ENCODE data around the gene B3GLCT. TPM values are rescaled to one million over a fixed set of nuclear protein-coding genes. Genes with fewer than 3 reads are reported as not detected.

B3GLCT gene
- total and polyA plus RNA-seq, 4 donors: 16.3 to 30.9 (median 23.0) TPM

DNA sequence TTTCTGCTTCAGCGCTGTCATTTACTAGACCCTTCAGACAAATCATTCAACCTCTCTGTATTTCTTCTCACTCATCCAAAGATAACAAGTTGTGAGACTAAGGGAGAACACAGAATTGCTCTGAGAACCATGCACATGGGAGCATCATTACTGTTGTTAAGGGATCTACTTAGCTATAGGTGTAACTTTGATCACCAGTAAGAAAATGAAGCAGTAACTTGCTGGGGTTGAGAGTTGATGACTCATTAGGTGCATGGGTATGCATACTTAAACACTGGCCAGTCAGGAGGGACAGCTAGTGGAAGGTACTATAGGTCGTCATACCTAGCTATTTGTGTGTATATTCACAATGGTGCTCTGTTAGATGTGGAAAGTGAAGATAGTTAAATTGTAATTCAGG lies 61.5 kb downstream of the B3GLCT start:
- H3K4me1 ChIP-seq (ENCODE audit: control insufficient read depth, insufficient read depth, low read length): no peaks in the 10 kb centered on the region
- H3K4me3 ChIP-seq (ENCODE audit: low read depth, low read length): no peak overlapping the region
- peaks cover 7% of the 10 kb centered on the region for H3K9me3 ChIP-seq (ENCODE audit: control insufficient read depth, insufficient read depth, low read length)
- no peaks in the 10 kb centered on the region for H3K27me3 ChIP-seq (ENCODE audit: control insufficient read depth, insufficient read depth, low read length)
- no peak overlapping the region for H3K27ac ChIP-seq (ENCODE audit: low read depth, low read length)
- no peak for DNase-seq (ENCODE audit: low read depth in 4 of 6, low spot score in 6 of 6)
- peaks cover 8% of the 10 kb centered on the region for H3K36me3 ChIP-seq (ENCODE audit: control insufficient read depth, insufficient read depth, low read length)
- 78% methylated on average over 1 of the region's 2 CpGs for WGBS (ENCODE audit: insufficient coverage)

DNA sequence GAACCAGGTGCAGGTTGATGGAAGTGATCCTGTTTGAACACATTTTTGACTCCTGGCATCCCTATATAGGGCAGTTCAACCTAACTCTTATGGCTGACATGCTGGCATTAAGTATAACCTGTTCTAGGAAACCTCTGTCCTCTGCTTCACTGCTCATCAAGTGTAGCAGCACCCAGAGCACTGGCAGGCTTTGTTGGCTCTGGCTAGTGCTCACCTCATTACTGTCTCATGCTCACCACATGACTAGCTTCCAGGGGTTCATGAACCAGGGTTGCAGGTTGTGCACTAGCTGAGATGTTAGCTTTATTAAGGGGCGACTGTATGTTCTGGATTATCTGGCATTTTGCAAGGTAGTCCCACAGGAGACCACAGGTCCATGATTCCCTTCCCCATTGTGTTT lies 63.6 kb downstream of the B3GLCT start:
- no peaks in the 10 kb centered on the region for H3K4me1 ChIP-seq (ENCODE audit: control insufficient read depth, insufficient read depth, low read length)
- no peak overlapping the region for H3K27ac ChIP-seq (ENCODE audit: low read depth, low read length)
- WGBS (ENCODE audit: insufficient coverage): no CpG with 5 or more reads among the region's 1 CpG
- no peak for DNase-seq (ENCODE audit: low read depth in 4 of 6, low spot score in 6 of 6)
- no peak overlapping the region for H3K4me3 ChIP-seq (ENCODE audit: low read depth, low read length)
- peaks cover under 1% of the 10 kb centered on the region for H3K9me3 ChIP-seq (ENCODE audit: control insufficient read depth, insufficient read depth, low read length)
- H3K36me3 ChIP-seq (ENCODE audit: control insufficient read depth, insufficient read depth, low read length): peaks cover 8% of the 10 kb centered on the region
- H3K27me3 ChIP-seq (ENCODE audit: control insufficient read depth, insufficient read depth, low read length): no peaks in the 10 kb centered on the region

DNA sequence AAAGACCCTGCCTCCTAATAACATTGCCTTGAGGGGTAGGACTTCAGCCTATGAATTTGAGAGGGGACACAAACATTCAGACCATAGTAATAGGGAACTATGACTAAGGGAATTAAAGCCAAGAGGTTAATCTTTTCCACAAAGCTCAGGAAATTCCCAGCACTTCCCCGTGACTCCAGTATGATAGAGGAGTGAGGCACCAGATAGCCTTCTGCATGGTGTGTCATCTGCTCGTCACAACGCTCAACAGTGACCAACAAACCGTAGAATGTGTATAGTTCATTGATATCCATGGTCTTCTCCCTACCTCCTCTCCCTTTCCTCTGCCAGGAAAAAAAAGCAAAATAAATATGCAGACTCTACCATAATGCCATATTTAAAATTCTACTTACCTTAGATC lies 64.4 kb downstream of the B3GLCT start:
- Histone ChIP-seq H3K4me1 (ENCODE audit: control insufficient read depth, insufficient read depth, low read length) (no peaks in the 10 kb centered on the region), H3K4me3 (ENCODE audit: low read depth, low read length) (no peak overlapping the region), H3K27me3 (ENCODE audit: control insufficient read depth, insufficient read depth, low read length) (no peaks in the 10 kb centered on the region), H3K36me3 (ENCODE audit: control insufficient read depth, insufficient read depth, low read length) (peaks cover 8% of the 10 kb centered on the region), H3K9me3 (ENCODE audit: control insufficient read depth, insufficient read depth, low read length) (no peaks in the 10 kb centered on the region), H3K27ac (ENCODE audit: low read depth, low read length) (no peak overlapping the region)
- no peak for DNase-seq (ENCODE audit: low read depth in 4 of 6, low spot score in 6 of 6)
- no CpG with 5 or more reads among the region's 4 CpGs for whole genome bisulfite sequencing (ENCODE audit: insufficient coverage)

DNA sequence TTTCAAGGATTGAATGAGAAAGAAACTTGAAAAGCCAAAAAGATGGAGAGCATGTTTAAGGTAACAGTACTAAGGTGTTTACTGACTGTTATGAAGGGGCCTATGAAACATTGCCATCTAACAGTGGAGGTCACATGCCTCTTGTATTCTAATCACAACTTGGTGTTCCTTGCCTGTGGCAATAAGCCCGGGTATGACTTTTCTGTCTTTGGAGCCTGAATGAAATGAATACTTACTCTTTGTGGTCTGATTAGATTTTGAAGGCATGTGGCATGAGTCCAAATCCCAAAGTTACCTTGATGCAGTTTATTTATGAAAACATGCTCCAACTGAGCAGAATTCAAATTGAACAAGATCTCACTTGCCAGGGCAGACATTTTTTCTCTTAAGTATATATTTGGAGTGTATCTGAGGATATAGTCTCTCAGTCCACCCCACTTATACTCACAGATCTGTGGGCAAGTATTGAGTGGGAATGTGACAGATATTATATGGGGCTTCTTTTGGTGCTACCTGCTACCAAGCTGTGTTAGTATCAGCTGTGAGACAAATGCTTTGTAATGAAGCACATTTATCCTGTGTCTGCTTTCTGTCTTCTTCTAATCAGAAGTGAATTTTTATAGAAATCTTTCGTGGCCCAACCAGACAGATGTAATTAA lies 67.5 kb downstream of the B3GLCT start:
- Histone ChIP-seq H3K27me3 (ENCODE audit: control insufficient read depth, insufficient read depth, low read length) (no peaks in the 10 kb centered on the region), H3K4me3 (ENCODE audit: low read depth, low read length) (no peak overlapping the region), H3K4me1 (ENCODE audit: control insufficient read depth, insufficient read depth, low read length) (no peaks in the 10 kb centered on the region), H3K9me3 (ENCODE audit: control insufficient read depth, insufficient read depth, low read length) (no peaks in the 10 kb centered on the region), H3K27ac (ENCODE audit: low read depth, low read length) (no peak overlapping the region), H3K36me3 (ENCODE audit: control insufficient read depth, insufficient read depth, low read length) (peaks cover 5% of the 10 kb centered on the region)
- no CpG with 5 or more reads among the region's 2 CpGs for WGBS (ENCODE audit: insufficient coverage)
- peak in 1 of 6 donors; percentile 14 for DNase-seq (ENCODE audit: low read depth in 4 of 6, low spot score in 6 of 6)

DNA sequence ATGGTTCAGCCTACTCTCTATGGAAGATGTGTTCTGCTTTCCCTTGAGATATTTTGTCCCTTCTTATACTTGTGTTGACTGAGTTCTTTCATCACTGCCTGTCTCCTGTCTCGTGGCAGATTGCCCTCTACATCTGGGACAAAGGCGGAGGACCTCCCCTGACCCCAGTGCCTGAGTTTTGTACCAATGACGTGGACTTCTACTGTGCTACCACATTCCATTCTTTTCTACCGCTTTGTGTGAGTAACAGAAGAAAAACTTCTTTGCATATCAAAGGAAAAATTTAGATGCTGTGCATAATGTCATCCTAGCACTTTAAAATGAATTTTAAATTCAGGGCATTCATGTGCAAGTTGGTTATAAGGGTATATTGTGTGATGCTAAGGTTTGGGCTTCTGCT lies 74.6 kb downstream of the B3GLCT start:
- DNase-seq (ENCODE audit: low read depth in 4 of 6, low spot score in 6 of 6): no peak
- H3K36me3 ChIP-seq (ENCODE audit: control insufficient read depth, insufficient read depth, low read length): no peaks in the 10 kb centered on the region
- no CpG with 5 or more reads among the region's 4 CpGs for WGBS (ENCODE audit: insufficient coverage)

DNA sequence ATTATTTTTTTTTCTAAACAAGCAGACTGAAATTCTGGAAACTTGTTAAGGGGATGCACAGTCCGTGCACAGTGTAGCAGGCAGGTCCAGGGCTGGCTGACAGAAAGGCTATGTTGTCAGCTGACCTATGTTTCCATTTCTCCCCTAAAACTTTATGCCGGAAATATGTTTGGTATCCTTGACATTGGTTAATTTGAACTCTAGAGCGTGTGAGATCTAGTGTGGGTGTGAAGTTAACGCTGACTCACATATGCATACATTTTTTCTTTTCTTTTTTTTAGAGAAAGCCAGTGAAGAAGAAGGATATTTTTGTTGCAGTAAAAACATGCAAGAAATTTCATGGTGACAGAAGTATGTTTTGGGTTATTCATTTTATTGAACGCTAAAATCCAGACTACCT lies 76.6 kb downstream of the B3GLCT start:
- no peak for DNase-seq (ENCODE audit: low read depth in 4 of 6, low spot score in 6 of 6)
- Histone ChIP-seq H3K4me1 (ENCODE audit: control insufficient read depth, insufficient read depth, low read length) (no peaks in the 10 kb centered on the region), H3K27me3 (ENCODE audit: control insufficient read depth, insufficient read depth, low read length) (no peaks in the 10 kb centered on the region), H3K4me3 (ENCODE audit: low read depth, low read length) (no peak overlapping the region), H3K9me3 (ENCODE audit: control insufficient read depth, insufficient read depth, low read length) (no peaks in the 10 kb centered on the region), H3K27ac (ENCODE audit: low read depth, low read length) (no peak overlapping the region), H3K36me3 (ENCODE audit: control insufficient read depth, insufficient read depth, low read length) (no peaks in the 10 kb centered on the region)
- WGBS (ENCODE audit: insufficient coverage): no CpG with 5 or more reads among the region's 5 CpGs

More for the DNA sequence above, 74.6 kb downstream of the B3GLCT start:
- Histone ChIP-seq H3K4me3 (ENCODE audit: low read depth, low read length) (no peak overlapping the region), H3K4me1 (ENCODE audit: control insufficient read depth, insufficient read depth, low read length) (no peaks in the 10 kb centered on the region), H3K27me3 (ENCODE audit: control insufficient read depth, insufficient read depth, low read length) (no peaks in the 10 kb centered on the region), H3K27ac (ENCODE audit: low read depth, low read length) (no peak overlapping the region), H3K9me3 (ENCODE audit: control insufficient read depth, insufficient read depth, low read length) (no peaks in the 10 kb centered on the region)

DNA sequence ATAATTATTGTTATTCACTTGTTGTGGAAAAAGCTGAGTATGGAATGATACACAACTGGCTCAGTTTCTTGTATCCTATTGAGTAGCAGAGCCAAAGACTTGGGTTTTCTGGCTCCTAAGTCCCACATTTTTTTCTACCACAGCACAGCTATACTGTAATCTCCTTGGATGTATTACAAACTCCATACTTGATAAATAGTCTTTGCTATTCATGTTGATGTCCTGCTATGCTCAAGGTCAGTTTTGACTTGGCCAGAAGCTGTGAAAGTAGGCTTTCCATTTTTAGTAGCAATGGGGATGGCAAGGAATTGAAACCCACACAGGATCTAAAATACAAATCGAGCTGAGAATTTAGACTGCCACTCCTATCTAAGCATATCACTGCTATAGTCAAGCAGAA lies 79.1 kb downstream of the B3GLCT start:
- Histone ChIP-seq H3K36me3 (ENCODE audit: control insufficient read depth, insufficient read depth, low read length) (no peaks in the 10 kb centered on the region), H3K9me3 (ENCODE audit: control insufficient read depth, insufficient read depth, low read length) (no peaks in the 10 kb centered on the region), H3K27ac (ENCODE audit: low read depth, low read length) (no peak overlapping the region), H3K4me3 (ENCODE audit: low read depth, low read length) (no peak overlapping the region), H3K4me1 (ENCODE audit: control insufficient read depth, insufficient read depth, low read length) (no peaks in the 10 kb centered on the region), H3K27me3 (ENCODE audit: control insufficient read depth, insufficient read depth, low read length) (no peaks in the 10 kb centered on the region)
- no CpG with 5 or more reads among the region's 1 CpG for WGBS (ENCODE audit: insufficient coverage)
- DNase-seq (ENCODE audit: low read depth in 4 of 6, low spot score in 6 of 6): no peak

DNA sequence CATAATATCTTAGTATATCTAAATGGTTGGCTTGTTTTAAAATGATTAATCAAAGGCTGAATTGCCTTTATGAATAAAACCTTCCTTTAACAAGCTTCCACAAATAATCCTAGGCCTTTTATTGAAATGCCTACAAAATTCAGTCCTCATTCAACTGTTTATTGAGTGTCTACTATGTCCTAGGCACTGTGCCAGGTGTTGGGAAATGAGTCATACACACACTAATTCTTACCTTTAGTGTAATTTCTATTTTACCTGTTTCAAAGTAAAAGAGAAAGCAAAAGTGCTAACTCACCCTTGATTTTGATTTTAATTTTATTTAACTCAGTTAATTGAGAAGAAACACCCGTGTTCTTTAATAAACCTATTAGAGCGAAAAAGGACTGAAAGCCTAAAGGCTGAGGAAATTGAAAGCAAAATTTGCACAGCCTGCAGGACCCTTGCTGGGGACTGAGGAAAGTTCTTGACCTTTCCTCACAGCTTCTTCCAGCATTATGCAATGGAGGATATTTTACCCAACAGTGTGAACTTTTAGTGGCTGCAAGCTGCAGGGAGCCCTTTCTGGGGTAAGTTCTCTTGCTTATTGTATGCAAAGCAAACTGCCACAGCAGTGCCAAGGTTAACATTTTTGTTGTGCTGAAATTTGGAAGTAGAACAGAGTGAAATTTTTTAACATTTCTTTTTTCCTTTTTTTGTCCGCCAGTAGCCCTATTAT lies 83.1 kb downstream of the B3GLCT start:
- WGBS (ENCODE audit: insufficient coverage): no CpG with 5 or more reads among the region's 3 CpGs
- Histone ChIP-seq H3K9me3 (ENCODE audit: control insufficient read depth, insufficient read depth, low read length) (no peaks in the 10 kb centered on the region), H3K36me3 (ENCODE audit: control insufficient read depth, insufficient read depth, low read length) (no peaks in the 10 kb centered on the region), H3K4me1 (ENCODE audit: control insufficient read depth, insufficient read depth, low read length) (no peaks in the 10 kb centered on the region), H3K4me3 (ENCODE audit: low read depth, low read length) (no peak overlapping the region), H3K27ac (ENCODE audit: low read depth, low read length) (no peak overlapping the region), H3K27me3 (ENCODE audit: control insufficient read depth, insufficient read depth, low read length) (no peaks in the 10 kb centered on the region)
- DNase-seq (ENCODE audit: low read depth in 4 of 6, low spot score in 6 of 6): peak in 2 of 6 donors; percentile 9 to 61

DNA sequence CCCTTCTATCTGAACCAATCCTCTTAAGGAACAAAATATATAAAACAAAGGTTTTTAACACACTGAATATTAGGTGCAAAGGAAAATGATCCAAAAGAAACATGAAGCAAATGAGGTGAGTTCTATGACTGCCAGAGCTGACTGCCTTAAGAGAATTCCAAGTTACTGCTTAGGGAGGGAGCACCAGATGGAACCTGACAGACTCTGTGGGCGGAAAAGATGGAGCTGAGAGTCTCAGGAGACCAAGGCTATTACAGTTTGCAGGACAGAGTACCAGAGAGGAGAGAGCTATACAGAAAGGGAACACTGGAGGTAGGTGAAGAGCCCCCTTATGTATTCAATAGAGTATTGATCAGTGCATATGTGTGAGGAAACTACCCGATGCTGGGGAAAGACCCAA lies 87.2 kb downstream of the B3GLCT start:
- no peak for DNase-seq (ENCODE audit: low read depth in 4 of 6, low spot score in 6 of 6)
- Histone ChIP-seq H3K36me3 (ENCODE audit: control insufficient read depth, insufficient read depth, low read length) (peaks cover 5% of the 10 kb centered on the region), H3K9me3 (ENCODE audit: control insufficient read depth, insufficient read depth, low read length) (peaks cover 4% of the 10 kb centered on the region), H3K4me3 (ENCODE audit: low read depth, low read length) (no peak overlapping the region), H3K4me1 (ENCODE audit: control insufficient read depth, insufficient read depth, low read length) (no peaks in the 10 kb centered on the region), H3K27me3 (ENCODE audit: control insufficient read depth, insufficient read depth, low read length) (no peaks in the 10 kb centered on the region), H3K27ac (ENCODE audit: low read depth, low read length) (no peak overlapping the region)
- WGBS (ENCODE audit: insufficient coverage): 100% methylated on average over 1 of the region's 2 CpGs

DNA sequence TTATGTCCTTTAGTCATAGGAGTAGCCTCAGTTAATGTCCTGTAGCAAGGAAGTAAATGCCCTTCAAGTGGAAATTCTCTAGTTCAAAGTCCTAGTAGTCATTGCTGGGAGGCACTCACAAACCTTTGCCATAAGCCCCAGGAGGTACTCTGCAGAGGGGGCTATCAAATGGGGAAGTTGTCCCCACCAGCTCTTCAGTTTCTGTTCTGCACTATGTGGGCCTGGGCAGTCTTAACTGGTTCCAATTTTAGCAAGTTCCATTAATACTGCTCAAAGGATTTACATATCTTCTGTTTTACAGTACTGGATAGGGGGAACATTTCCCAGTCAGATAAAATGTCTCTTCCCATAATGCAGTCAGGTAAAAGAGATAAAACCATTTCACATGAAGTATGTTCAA lies 101.3 kb downstream of the B3GLCT start:
- no peak for DNase-seq (ENCODE audit: low read depth in 4 of 6, low spot score in 6 of 6)
- Histone ChIP-seq H3K36me3 (ENCODE audit: control insufficient read depth, insufficient read depth, low read length) (no peaks in the 10 kb centered on the region), H3K27me3 (ENCODE audit: control insufficient read depth, insufficient read depth, low read length) (no peaks in the 10 kb centered on the region), H3K4me3 (ENCODE audit: low read depth, low read length) (no peak overlapping the region), H3K9me3 (ENCODE audit: control insufficient read depth, insufficient read depth, low read length) (no peaks in the 10 kb centered on the region), H3K27ac (ENCODE audit: low read depth, low read length) (no peak overlapping the region), H3K4me1 (ENCODE audit: control insufficient read depth, insufficient read depth, low read length) (no peaks in the 10 kb centered on the region)
